Ovary (tissue), 3 donors: ENCODE data around the gene NFE2.

Source experiments
- POLR2A ChIP-seq: fragments of 450-650 bp; IDR thresholded peaks from one replicate; pipeline ENCODE4 v1.6.1; 2017; ENCODE audit warnings: antibody characterized with exemption, mild to moderate bottlenecking, moderate library complexity
- TF ChIP-seq, protein P1 (sequence below), 3 donors: fragments of 450-650 bp in 2 of 3; fragments of 200-600 bp in 1 of 3; IDR thresholded peaks; one replicate each; pipeline versions ENCODE4 v1.5.1 to v1.8.0; 2016 to 2022; ENCODE audit warnings: antibody characterized with exemption in 3 of 3, mild to moderate bottlenecking in 1 of 3
- donor health status: DM: no; HTN: no; CAD: no.

DNA sequence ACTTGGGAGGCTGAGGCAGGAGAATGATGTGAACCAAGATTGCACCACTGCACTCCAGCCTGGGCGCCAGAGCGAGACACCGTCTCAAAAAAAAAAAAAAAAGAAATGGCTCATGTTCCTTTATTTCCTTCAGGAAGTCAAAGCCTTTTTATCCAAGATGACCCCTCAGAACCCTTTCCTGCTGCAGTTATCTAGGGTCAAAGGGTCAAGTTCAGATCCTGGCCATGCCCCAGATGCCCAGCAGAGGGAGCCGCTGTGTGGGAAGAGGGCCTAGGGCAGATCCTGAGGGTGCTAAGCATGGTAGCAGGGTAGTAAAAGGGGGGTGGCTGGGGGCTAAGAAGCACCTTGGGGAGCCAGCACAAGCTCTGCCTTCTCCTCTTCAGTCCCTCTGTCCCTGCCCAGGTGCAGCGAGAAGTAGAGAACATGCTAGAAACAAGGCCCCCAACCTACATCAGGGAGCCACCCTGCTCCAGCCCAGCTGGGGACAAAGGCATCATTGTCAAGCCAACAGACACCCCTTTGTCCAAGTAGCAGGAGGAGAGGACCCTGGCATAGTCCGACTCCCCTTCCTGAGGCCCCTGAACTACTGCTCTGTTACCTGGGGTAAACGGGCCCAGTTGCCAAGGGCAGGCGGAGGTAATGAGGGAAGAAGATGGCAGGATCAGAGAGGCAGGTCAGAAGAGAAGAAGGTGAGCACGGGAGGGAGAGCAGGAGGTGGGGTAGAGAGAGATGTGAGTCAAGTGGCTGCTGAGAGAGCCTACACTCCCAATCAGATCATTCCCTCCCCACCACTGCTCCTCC, 6.5 kb downstream of the NFE2 start:
- TF ChIP-seq, protein P1, sequence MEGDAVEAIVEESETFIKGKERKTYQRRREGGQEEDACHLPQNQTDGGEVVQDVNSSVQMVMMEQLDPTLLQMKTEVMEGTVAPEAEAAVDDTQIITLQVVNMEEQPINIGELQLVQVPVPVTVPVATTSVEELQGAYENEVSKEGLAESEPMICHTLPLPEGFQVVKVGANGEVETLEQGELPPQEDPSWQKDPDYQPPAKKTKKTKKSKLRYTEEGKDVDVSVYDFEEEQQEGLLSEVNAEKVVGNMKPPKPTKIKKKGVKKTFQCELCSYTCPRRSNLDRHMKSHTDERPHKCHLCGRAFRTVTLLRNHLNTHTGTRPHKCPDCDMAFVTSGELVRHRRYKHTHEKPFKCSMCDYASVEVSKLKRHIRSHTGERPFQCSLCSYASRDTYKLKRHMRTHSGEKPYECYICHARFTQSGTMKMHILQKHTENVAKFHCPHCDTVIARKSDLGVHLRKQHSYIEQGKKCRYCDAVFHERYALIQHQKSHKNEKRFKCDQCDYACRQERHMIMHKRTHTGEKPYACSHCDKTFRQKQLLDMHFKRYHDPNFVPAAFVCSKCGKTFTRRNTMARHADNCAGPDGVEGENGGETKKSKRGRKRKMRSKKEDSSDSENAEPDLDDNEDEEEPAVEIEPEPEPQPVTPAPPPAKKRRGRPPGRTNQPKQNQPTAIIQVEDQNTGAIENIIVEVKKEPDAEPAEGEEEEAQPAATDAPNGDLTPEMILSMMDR (IDR thresholded peaks at IDR 0.05) = peak in 1 of 3 donors; percentile 20
- no peak for TF ChIP-seq POLR2A
